ENCODE data around the gene SORCS3.

The SORCS3 gene

DNA sequence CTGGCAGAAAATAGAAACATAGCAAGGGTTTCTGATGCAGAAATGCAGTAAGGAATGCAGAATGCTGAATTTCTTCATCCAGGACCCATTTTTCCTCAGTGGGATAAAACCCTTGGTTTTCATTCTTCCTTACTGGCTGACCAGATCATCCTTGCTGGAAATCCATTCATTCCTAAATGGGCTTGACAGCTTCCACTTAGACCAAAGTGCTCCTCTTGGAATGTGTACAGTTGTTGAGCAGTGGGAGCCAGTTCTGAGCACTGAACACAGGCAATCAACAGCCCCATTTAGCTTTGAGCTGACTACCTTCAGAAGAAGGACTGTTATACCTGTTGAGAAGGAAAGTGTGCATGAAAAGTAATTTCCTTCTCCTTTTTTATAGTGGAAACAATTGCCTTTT, 232.1 kb downstream of the SORCS3 start:
- no peak for DNase-seq

DNA sequence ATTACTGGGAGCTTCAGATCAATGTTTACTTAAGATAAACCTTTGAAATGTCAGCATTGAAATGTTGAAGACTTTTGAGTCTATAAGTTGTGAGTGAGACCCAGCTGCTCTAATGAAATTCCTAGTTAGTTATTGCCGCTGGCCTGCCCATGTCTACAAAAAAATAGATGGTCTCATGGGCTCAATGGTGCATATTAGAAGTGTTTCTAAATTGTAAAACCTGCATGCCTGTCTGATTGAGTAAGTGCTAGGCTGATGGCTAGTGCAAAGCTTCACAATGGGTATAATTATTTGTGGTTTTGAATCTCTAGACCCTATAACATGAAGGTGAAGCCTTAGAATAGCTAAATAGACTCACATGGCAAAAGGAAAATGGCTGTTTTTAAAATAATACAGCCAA, 234.5 kb downstream of the SORCS3 start:
- no peak for DNase-seq

DNA sequence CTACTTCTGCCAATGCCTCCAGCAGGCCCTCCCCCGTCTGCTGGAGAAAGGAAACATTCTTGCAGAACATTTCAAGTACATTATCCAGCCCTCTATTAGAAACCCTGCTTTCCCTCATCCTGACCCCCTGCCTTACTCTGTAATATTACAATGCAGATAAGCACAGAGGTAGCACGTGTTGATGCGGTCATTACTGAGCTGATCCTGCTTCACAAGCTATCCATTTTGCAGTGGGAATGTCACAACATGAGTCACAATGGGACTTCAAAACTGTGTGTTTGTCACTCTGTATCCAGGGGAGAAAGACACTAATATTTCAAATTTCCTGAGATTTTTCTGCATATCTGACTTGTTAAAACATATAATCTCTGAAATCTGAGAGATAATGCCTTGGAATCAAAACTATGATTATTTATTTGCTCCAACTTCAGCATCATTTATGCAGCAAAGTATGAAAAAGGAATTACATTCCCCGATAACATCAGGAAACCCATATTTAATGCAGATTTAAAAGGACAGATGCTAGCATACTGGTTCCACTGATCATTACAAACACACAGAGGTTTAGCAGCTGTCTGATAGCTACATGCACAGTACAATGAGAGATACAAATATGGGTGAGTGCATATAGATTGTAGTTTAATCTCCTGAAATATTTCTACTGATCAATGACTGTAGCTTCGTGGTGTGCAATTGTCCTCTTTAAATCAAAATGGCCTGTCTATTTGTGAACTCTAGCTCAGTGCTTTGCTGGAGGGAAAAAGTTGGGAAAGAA, 239.7 kb downstream of the SORCS3 start:
- no peak for DNase-seq

DNA sequence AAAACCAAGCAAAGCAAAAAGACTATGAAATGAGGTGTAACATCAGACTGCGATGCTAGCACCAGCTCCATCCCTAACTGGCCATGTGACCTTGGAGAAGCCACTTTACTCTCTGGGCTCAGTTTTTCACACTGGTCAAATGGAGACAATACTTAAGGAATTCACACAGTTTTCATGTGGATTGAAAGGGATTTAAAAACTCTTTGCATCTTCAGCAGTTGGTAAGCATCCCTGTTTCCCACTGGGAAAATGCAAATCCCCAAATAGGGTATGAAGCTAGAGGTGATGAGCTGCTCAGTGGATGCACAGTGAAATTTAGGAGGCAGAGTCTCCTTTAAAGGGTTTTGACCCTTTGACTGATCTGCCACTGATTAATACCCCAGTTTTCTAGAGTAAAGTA, 240.7 kb downstream of the SORCS3 start:
- DNase-seq: no peak

DNA sequence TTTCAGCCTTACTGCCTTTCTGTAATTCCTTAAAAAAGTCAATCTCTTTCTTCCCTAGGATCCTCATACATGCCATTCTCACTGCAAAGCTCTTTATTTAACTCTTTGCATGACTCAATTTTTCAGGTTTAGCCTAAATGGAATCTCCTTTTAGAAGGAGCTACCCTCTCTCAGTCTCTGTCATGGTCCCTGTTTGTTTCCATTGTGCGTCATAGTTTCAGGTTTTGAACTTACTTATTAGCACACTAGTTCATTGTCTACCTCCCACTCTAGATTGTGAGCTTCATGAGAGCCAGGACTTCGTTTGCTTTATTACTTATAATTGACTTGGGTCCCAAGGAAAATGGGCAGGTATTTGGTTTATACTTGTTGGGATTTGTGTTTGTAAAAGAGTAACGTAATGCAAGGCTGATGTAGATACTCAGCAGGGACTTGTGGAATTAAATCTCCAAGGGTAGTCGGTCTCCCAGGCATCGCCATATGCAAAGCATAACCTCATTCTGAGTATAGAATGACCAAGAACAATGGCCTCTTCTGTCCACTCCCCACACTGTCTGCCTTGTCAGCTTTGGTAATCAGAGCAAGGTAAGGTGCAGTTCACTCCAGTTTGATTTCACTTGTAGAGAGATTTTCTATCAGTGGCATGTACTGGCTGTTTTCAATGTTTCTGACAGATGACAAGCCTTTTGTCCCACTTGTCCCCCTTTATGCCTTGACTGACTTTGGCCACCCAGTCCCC, 252.0 kb downstream of the SORCS3 start:
- no peak for DNase-seq

DNA sequence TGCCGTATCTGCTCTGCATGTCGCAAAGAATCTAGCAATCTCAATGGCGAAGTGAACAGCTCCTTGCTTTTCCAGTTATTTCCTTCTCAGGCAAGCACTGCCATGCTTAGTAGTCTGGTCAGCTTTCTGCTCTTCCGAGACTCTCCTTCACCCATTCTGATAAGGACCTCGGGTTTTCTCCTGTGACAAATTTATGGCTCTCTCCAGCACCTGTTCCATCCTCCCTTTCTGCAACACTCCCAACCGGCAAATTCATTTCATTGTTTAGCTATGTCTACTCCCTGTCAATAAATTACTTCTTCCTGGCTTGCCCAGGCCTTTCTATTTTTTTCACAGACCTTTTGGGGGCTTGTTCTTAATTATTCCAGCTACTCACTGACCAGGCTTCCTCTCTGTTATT, 252.6 kb downstream of the SORCS3 start:
- DNase-seq: no peak

DNA sequence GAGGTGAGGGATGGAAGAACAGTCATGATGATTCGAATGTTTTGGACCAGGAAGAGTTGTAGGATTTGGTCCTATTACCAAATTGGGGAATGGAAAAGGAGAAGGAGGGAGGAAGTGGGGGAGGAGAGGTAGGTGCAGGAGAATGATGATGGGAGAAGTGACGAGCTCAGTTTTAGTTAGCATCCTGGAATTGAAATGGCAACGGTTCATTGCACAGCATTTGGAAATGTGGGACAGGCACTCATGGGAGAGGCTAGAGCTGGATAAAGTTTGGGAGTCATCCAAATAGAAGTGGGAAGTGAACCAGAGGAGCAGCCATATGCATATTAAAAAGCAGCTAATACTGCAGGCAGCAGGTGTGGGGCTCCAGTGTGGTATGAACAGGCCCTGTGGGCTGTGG, 253.6 kb downstream of the SORCS3 start:
- DNase-seq: no peak

DNA sequence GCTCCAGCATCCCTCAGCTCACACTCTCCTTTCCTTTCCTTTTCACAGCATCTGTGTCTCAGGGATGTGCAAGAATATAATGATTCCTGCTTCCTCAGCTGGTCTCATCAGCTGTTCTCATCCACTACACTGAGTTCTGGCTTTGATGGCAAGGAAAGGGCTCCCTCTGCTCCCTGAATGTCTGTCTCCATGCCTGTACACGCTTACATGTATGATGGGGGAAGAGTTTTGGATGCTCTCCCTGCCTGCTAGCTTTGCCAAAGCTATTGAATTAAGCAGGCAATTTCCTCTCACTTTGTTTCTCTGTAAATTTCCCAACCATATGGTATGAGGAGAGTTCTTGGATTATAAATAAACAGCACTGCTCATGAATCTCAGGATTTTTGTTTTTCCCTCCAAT, 254.5 kb downstream of the SORCS3 start:
- DNase-seq: no peak

DNA sequence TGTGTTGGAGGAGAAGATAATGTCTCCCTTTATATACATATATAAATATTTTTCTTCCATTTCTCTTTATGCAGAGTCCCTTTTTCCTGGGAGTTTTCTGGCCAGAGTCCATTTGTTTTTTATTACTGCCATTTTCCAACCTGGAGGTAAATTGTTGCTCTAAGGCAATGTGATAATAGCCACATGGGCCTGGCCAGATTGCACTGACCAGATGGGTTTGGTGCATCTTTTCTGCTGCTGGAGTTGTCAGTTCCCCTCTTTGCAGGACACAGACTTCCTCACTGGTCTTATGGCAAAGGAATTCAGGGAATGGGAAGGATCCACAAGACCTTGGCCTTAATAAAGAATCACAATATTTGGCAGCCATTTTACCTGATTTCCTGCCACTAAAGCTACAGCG, 254.9 kb downstream of the SORCS3 start:
- no peak for DNase-seq

DNA sequence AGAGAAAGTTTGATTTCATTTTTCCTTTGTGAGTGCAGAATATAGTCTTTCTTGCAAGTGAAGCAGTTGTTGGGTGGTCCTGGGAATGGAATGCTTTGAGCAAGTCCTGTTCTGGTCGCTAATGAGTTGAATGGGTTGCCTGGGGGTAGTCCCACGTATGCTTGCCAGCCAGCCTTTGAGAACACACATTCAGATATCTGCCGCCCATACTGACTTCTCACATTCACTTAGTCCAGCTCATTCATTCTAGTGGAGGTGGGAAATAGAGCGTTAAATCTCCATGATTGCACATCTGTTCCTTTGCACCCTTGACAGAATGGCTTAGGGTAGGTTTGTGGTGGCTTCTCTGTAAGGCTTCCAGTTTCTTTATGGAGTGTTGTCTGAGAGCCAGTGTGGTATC, 256.6 kb downstream of the SORCS3 start:
- no peak for DNase-seq

DNA sequence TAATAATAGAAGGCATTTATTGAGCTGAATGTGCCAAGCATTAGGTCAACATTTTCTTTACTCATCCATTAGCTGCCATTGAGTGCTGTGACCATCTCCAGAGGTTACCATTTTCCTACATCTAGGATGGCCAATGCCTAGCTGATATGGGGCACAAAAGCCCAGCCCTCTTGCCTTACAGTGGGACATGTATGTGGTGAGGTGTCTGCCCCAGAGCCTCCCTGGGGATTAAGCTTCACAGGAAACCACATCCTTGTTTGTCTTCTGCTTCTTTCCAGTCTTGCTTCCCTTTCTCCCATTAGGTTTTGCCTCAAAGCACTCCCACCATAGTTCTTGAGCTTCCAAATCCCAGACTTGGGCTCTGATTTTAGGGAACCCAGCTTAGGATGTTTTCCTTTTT, 258.7 kb downstream of the SORCS3 start:
- DNase-seq: no peak

DNA sequence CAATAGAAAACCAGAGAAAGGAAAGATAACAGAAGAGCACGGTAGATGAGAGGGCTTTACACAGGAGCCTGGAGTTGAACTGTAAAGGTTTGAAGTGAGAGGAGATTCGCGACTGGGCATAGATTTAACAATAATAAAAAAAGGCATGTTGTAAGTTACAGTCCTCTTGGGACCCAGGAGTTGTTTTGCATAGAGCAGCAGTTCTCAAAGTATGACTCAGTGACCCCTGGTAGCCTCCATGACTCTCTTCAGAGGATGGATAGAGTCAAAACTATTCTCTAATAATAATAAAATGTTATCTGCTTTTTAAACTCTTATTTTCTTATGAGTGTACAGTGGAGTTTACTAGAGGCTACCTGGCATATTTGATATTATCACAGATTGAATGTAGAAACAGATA, 262.3 kb downstream of the SORCS3 start:
- DNase-seq: no peak

DNA sequence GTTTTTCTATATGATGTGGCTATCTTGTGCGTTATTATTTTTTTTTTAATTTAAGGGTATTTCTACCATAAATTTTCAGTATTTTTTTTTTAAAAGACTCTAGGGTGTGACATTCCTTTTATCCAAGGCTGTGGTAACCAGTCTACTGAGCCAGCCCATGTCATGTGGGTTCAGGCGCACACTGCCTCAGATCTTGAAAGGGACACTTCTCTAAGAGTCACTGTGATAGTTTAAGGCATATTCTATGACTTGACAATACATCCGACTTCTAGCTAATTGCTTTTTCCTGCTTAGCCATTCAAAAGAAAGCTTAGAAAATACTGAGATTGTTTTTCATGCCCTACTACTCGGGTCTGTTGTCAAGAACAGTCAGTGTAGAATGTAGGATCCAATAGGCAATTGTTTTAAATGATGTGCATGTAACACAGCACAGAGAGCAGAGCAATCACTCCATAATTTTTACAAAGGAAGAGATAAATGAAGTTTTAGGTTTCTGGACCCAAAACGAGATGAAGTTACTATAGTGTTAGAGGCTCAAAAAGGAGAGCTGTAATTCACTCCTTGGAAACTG, 263.7 kb downstream of the SORCS3 start:
- no peak for DNase-seq

DNA sequence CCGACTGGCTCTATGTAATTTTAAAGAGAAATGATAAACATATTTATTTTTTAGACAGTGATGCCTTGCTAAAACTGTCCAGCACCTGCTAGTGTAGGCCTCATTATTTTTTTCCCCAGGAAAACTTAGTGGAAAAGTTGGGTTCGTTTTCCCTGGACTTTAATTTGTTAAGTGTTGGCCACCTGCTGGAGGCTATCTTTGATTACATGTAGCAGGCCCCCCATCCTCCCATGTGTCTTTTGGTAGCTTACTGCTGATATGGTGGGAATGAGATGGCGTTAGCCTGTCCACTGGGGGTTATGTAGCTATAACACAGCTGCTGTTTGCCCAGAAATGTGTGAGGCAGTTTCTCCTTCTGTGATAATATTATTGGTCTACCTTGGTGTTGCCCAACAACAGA, 265.0 kb downstream of the SORCS3 start:
- DNase-seq: no peak

DNA sequence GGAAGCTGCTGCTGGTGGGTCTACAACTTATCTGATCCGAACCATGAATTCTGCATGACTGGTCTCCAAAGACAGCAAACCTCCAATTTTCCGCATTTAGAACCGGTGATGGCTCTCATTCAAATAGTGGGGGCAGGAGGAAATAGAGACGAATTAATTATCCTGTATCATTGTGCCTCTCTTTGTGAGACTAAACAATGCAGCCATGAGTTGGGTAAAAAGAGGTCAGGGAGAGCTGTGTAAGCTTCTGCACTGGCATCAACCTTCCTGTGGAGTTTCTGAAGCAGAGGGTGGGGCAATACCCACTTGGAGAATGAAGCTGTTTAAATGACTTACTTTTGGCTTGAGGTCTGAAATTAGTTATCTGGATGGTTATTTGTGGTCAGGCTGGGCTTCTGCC, 266.4 kb downstream of the SORCS3 start:
- no peak for DNase-seq

DNA sequence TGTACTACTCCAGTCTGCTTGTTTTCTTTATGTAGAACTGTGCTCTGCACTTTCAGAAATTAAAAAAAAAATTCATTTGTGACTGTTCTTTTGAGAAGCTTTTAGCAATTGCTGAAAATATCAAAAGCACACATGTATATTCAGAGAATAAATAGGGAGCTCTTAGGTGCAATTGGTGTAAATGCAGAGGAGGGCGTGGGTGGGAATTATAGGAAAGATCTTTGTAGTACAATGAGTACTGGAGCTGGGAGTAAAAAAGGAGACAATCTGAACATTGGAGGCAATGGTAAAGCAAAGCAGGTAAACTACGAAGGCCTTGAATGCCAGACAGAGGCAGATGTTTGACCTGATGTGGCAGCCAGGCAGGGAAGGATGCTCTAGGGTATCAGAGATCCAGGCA, 267.5 kb downstream of the SORCS3 start:
- DNase-seq: no peak

DNA sequence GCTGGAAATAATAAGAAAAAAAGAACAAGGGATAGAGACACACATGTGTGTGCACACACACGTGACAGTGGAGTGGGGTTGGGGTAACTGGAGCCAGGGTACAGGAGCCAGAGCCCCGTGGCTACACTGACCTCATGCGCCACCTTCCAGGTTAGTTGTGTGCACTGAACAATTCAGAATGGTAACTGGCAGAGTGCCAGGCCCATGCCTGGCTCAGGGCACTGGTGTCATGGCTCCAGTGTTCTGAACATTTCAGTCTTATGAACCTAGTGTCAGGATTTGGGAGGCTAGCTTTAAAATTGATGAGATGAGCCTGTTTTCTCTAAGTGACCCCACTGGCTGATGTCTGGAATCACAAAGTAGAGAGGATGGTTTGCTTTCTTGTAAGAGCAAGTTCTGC, 269.6 kb downstream of the SORCS3 start:
- DNase-seq: no peak

DNA sequence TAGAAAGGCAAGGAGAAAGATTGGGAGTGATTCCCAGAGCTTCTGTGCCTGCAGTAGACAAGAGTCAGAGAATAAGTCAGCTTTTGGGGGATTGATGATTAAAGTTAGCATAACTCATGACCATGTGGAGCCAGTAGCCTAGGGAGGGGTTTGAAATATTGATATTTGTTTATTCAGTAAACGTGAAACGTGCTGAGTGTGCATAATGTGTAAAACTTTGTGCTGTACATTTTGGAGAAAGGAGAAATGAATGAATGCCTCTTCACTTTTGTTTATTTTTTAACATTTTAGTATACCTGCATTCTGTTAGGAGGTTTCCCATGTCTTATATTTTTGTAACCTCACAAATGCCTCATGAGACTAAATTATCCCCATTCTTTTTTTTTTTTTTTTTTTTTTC, 272.3 kb downstream of the SORCS3 start:
- no peak for DNase-seq

DNA sequence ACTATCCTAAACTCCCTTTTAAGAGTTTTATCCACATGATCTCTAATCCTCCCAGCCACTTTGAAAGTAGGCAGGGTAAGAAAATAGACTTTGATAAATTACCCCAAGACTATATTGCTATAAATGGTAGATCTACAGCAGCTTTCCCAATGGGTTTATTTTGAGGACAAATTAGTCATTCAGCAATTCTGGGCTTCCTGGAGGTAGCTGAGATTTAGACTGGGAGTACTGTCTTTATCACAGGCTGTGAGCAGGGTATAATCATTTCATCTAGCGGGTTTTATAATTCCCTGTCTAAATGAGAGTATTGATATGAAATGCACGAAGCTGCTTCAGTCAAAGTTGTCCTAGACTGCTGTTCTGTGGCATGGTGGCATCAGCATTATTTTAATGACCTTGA, 279.4 kb downstream of the SORCS3 start:
- no peak for DNase-seq

DNA sequence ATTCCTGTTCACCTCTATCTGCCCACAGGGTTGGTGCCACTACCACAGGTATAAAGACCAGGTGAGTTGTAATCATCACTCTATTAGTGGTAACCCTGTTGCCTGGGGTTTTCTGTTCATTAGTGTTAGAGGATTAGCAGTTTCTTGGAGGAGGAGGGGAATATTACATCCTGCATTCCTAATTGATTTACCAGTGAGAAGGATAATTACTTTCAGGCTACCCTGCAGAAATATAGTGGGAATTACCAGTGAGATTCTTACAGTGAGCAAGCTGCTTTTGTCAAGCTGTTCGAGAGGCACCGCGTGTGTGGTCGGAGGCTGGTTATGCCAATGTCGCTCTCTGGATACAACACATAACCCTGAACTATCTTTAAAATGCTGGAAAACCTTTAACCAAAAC, 280.7 kb downstream of the SORCS3 start:
- DNase-seq: no peak

DNA sequence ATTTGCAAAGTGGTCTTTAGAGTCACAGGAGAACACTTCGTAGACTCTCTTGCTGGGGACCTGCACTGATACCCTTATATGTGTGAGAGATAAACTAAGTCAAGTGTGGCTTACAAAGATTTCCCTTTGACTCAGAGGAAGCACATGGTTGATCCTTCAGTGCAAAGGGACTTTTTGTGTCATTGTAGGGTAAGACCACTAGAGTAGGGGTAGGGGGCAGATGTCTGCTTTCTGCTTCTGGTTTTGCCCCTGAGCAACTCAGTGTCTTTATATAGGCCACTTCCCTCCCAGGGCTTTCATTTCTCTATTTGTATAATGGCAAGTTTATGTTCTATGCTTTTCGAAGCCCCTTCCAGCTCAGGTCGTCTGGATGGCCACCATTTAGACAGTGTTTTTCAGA, 281.7 kb downstream of the SORCS3 start:
- no peak for DNase-seq

DNA sequence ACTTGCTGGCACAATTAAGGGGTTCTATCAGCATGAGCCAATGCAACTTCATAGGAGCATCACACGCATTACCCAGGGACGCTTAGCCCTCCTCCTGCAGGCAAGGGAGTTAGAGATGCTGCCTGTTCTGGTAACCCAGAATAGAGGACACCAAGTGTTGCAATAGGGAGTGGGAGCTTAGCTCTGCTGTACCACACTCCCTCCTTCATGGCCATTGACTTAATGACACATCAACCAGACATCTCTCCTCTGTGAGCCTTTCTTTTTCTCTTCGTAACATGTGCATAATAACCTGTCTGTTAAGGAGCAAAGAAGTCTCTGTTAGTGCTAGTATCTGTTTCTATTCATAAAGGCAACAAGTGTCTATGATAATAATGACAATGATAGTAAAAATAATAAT, 282.4 kb downstream of the SORCS3 start:
- DNase-seq: no peak

DNA sequence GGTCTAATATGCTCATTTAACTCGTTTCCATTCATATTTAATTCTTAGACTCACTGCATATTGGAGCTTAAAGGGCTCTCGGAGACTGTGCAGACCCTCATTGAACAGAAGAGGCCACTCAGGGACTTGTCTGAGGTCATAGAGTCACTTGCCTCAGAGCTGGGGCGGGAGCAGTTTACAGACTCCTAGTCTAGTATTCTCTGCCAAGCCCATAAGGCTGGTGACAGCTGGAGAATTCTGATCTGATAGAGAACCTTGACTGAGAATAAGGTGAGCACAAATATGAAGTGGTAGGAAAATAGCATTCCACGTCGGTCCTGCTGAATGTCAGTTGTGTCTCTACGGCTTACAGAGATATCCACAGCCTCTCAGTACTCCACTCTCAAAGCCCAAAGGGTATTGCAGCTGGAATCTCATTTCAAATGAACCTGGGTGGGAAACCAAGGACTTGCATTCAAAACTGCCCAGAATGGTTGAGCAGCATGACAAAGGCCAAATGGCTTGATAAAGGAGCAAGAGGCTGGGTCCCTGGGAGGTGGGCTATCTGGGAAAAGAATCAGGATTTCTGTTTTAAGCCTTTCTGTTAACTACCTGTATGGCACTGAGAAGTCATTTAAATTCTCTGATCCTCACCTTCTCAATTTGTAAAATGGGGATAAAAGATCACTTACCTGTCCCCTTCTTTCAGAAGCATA, 283.2 kb downstream of the SORCS3 start:
- no peak for DNase-seq
